ENCODE data around the gene SDSL.

- TF ChIP-seq CTCF (conservative IDR thresholded peaks at IDR 0.05; ENCODE audit: low read depth, low read length) = no peak
- no peak for TF ChIP-seq POLR2A (IDR thresholded peaks at IDR 0.05; ENCODE audit: low read depth, low read length)
- no peak for TF ChIP-seq SMC3 (IDR thresholded peaks at IDR 0.05; ENCODE audit: low read depth, low read length)
- TF ChIP-seq MXI1 (IDR thresholded peaks at IDR 0.05; ENCODE audit: borderline replicate concordance, low read depth, low read length) = no peak
- no peak for TF ChIP-seq RFX5 (IDR thresholded peaks at IDR 0.05; ENCODE audit: low read depth, low read length)
- TF ChIP-seq RCOR1 (IDR thresholded peaks at IDR 0.05; ENCODE audit: insufficient replicate concordance, low read length) = no peak
These were observed 13.4 kb upstream of the SDSL start for GRCh38 chr12:113408756-113409298.
